ENCODE measurements around the gene RIPPLY2. TPM values are rescaled to one million over a fixed set of nuclear protein-coding genes. Genes with fewer than 3 reads are reported as not detected.

Gene RIPPLY2
- total RNA-seq (2022; extraction: Qiagen RNA extraction; ENCODE audit: low read depth), result 0.26 to 1.5 TPM (median 0.58 TPM) in 4 of 5 replicates, not detected in the other

DNA sequence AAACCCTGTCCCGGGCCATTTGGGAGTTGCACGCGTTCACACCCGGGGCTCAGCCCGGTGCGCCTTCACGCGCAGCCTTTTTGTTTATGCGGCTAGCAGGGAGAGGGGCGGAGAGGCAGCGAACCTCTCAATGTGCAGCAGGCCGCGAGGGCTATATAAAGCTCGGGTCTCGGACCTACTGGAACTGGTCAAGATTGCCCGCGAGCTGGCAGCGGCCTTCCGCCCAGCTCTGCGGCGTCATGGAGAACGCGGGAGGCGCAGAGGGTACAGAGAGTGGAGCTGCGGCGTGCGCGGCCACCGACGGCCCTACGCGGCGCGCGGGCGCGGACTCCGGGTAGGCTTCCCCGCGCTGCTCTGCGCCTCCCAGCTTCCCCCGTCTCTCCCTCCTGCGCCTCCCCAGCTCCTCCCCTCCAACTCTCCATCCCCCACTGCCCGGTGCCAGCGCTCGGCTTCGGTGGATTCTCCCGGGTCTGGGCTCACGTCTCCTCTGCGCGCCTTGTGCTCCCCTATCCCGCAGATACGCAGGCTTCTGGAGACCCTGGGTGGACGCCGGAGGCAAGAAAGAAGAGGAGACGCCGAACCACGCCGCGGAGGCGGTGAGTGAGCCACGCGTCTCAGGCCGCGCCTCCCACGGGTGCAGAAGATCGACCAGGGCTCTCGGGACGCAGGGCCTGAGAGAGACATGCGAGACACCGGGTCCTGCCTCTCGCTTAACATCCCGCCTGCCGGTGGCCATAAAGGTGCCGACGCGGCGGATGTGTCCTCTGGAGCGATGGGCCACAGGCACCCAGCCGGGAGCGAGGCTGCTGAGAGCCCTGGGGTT is at the start of gene RIPPLY2:
Gene RIPPLY2 (plus strand): TSS at position 183 of the 823 bp plus-strand sequence. CDS start 57 bp downstream, at position 240.

DNA sequence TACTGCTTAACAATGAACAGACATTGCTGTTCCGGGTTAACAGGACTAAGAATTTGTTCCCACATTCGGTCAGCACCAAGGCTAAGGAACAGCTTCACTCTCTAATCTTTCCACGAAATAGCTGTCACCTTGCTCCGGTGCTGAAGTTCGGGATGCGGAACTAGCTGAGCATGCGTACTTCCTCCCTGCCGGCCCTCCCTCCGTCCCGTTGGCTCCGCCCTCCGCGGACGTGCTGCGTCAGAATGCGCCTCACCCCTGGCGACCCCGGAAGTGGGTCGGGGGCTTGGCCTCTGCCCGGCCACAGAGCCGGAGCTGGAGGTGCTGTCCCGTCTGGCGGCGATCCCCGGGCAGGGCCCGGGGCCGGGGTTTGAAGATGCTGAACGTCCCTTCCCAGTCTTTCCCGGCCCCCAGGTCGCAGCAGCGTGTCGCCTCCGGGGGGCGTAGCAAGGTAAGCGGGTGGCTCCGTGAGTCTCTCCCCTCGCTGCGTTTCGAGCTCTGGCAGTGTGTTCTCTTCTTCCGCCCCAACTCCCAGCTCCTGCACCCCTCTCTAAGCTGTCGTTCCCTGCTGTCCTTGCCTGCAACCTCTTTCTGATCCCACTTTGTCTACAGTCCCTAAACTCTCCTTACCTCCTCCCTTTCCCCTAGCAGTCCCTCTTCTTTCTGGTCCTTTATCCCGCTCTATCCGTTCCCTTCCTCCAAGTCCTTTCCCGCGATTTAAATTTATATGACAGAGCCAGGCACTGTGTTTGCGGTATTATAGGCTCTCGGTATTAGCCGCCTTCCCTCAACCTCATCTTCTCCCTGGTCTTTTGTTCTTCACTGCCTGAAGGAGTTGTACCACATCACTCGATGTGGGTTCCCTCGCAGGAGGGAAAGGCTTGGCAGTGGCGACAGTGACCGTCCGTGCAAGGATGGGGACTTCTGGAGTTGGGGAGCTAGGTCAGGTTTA is 6.5 kb downstream of the RIPPLY2 start, which contains the start of gene CYB5R4:
Gene CYB5R4 (plus strand): TSS at position 280 of the 949 bp plus-strand sequence. CDS start 94 bp downstream, at position 374.

Other genes with a start within 250 kb of the RIPPLY2 start
- gene SNAP91, start 144.3 kb upstream of the RIPPLY2 start, total RNA-seq (2022; extraction: Qiagen RNA extraction; ENCODE audit: low read depth), result 0.10 to 0.30 TPM (median 0.20 TPM) in 4 of 5 replicates, not detected in the other
- gene CYB5R4, start 6.3 kb downstream of the RIPPLY2 start, total RNA-seq (2022; extraction: Qiagen RNA extraction; ENCODE audit: low read depth), result 24.0 to 29.2 TPM (median 26.1 TPM) in 5 replicates
- 1.4 to 2.0 TPM (median 1.9 TPM) in 5 replicates for gene MRAP2, start 180.4 kb downstream of the RIPPLY2 start, total RNA-seq (2022; extraction: Qiagen RNA extraction; ENCODE audit: low read depth)